ENCODE data around the gene CDKAL1.
"Not testable (repeated sequence)": the region's sequence is repeated elsewhere in the genome, so short reads cannot be mapped to it uniquely, and the experiment has no call there.

CDKAL1 gene

DNA sequence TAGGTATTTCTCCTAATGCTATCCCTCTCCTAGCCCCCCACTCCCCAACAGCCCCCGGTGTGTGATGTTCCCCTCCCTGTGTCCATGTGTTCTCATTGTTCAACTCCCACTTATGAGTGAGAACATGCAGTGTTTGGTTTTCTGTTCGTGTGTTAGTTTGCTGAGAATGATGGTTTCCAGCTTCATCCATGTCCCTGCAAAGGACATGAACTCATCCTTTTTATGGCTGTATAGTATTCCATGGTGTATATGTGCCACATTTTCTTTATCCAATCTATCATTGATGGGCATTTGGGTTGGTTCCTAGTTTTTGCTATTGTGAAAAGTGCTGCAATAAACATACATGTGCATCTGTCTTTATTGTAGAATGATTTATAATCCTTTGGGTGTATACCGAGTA is 56.2 kb downstream of the CDKAL1 start:
- DNase-seq, result not testable (repeated sequence)

GRCh38 chr6:20594299-20594853 is 60.1 kb downstream of the CDKAL1 start:
- DNase-seq, result not testable (repeated sequence)

GRCh38 chr6:20599302-20600051 is 65.2 kb downstream of the CDKAL1 start:
- DNase-seq, result no peak

GRCh38 chr6:20600831-20601230 is 66.6 kb downstream of the CDKAL1 start:
- no peak for DNase-seq

- DNase-seq, result no peak
These were observed 69.9 kb downstream of the CDKAL1 start for GRCh38 chr6:20604159-20604558.

- no peak for DNase-seq
These were observed 70.8 kb downstream of the CDKAL1 start for GRCh38 chr6:20605061-20605460.

GRCh38 chr6:20605581-20605980 is 71.3 kb downstream of the CDKAL1 start:
- DNase-seq, result no peak

DNA sequence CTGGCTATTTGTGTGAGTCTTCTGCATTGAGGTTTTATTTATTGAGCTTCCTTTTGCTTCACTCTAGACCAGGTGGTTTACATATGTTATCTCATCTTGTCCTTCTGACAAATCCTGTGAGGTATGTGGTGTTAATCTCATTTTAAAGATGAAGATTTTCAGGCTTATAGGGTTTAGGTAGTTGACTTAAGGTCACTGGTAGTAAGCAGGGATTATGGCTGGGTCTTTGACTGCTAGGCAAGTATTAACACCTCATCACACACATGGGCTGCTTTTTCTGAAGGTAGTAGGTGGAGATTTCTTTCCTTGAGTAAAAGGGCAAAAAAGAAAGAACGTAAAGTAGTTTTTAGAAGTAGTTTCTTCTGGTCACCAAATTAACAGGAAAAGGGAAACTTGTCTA is 72.6 kb downstream of the CDKAL1 start:
- DNase-seq, result no peak

DNA sequence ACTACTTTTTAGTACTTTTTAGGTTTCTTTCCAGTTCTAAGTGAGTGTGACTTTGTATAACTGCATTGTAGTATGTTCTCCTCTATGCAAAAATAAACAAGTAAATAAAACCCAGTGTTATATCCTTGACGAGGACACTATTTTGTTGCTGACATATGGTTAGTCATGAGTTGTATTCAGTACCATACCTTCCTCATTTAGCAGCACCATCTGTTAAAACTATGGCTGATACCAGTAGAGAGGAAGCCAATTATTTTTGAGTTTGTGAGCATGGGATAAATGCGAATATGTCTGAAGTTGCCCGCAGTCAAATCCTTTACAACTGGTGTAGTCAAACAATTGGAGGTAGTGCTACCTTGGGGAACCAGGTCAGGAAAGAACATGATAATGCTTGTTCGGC is 74.1 kb downstream of the CDKAL1 start:
- no peak for DNase-seq

DNA sequence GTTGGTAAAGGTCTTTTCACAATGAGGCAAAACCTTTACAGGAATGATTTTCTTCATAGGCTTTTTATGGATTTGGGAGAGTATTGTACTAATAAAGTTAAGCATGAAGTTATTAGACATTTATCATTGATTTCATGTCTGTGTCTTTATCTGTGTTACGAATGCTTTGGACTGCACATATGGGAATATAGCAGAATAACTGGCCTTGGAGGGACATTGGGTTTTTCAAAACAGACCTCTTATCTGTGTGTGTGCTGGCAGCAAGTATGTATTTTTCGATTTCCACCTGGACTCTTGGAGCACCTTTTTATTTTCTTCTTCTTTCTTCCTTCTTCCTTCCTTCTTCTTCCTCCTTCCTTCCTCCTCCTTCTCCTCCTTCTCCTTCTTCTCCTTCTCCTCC is 74.6 kb downstream of the CDKAL1 start:
- DNase-seq, result no peak

DNA sequence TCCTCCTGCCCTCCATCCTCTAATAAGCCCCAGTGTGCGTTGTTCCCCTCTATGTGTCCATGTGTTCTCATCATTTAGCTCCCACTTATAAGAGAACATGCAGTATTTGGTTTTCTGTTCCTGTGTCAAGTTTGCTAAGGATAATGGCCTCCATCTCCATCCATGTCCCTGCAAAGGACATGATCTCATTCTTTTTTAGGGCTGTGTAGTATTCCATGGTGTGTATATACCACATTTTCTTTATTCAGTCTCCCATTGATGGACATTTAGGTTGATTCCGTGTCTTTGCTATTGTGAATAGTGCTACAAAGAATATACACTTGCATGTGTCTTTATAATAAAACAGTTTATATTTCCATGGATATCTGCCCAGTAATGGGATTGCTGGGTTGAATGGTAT is 75.7 kb downstream of the CDKAL1 start:
- not testable (repeated sequence) for DNase-seq

GRCh38 chr6:20610636-20611370 is 76.5 kb downstream of the CDKAL1 start:
- no peak for DNase-seq

DNA sequence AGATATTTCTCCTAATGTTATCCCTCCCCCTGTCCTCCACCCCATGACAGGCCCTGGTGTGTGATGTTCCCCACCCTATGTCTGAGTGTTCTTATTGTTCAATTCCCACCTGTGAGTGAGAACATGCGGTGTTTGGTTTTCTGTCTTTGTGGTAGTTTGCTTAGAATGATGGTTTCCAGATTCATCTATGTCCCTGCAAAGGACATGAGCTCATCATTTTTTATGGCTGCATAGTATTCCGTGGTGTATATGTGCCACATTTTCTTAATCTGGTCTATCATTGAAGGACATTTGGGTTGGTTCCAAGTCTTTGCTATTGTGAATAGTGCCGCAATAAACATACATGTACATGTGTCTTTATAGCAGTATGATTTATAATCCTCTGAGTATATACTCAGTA is 83.3 kb downstream of the CDKAL1 start:
- not testable (repeated sequence) for DNase-seq

GRCh38 chr6:20620043-20620442 is 85.8 kb downstream of the CDKAL1 start:
- DNase-seq, result no peak

GRCh38 chr6:20623761-20624160 is 89.5 kb downstream of the CDKAL1 start:
- DNase-seq, result no peak

DNA sequence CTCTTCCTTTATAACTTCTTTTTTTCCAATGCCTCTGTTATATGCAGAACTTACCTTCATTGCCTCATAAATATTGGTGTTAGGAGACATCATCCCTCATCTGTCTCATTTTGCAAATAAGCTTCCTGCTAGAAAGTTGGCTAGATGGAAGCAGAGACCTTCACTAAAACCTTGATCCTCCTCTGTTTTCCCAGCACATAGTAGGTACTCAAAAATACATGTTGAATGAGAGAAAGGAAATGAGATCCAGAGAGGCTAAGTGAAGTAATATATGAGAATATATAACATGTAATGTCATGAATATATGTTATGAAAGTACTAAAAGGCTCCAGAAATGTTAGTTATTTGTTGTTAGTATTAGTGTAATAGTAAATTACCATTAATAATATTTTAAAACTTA is 91.9 kb downstream of the CDKAL1 start:
- no peak for DNase-seq

DNA sequence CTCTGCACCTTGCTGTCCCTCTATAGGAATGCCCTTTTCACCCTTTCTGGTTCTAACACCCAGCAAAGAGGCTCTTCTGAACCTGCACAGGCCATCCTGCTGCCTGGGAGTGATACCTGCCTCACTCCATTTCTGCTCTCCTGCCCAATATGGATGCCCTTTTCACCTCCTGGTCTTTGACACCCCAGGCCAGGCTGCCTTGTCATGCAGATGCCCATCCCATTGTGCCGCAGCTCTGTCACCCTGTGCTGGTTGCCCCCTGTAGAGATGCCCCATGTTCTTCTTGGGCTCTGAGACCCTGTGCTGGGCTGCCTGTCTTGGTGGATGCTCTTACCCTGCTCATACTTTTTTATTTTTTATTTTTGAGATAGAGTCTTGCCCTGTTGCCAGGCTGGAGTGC is 95.3 kb downstream of the CDKAL1 start:
- DNase-seq, result no peak

DNA sequence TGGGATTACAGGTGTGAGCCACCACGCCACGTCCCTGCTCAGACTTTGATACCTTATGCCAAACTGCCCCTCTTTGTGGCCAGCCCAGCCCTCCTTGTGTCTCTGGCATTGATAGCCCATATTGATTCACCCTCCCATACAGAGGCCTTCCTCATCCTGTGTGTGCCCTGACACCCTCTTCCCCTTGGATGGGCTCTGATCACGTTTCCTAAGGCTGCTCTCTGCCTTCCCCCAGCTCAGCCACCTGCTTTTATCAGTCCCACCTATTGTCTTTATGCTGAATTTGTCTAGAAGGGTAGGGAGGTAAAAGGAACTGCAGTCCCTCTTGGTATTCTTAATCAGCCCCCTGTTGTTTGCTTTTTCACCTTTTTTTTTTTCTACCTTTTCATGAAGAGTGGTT is 95.9 kb downstream of the CDKAL1 start:
- DNase-seq, result no peak

DNA sequence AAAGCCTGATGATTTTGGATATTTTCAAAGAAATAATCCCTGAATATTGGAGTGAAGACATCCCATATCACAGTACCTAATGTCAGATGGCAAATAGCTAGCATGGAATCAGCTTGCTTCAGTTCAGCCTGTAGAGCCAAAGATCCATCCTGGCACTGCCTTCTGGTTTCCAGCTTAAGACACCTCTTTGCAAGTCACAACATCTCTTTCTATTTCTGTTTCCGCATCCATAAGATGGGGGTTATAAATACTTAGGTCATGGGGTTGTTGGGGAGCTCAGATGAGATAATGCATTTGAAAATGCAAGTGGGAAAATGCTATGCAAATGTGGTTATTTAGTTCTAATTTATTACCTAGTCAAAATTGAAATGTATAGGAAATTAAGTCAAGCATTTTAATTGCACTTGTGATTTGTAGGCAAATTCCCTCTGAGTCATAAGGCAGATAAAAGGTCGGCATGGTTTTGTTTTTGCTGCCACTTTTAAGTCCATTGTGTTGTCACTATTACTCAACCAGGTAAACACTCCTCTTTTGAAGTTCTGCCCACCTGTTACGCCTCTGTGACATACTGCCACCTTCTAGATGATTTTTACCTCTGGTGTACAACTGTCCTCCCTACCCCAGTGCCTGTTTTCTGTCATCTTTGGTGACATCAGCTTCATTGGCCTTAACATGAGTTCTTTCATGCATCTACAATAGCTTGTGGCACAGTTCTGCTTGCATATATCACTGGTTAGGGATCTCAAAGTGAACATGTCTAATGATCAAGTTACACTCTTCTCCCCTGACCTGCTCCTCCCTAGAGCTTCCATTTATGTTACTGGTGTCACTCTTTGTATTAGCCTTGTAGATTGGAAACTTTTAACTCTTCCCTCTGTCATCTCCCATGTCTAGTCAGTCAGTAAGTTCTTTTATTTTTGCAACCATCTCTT is 96.6 kb downstream of the CDKAL1 start:
- DNase-seq, result no peak

GRCh38 chr6:20631549-20631924 is 97.3 kb downstream of the CDKAL1 start:
- DNase-seq, result no peak

GRCh38 chr6:20632696-20633095 is 98.4 kb downstream of the CDKAL1 start:
- no peak for DNase-seq
